CD8-positive, alpha-beta memory T cell (primary cell): ENCODE data around the gene SLC25A45. TPM values are rescaled to one million over a fixed set of nuclear protein-coding genes. Genes with fewer than 3 reads are reported as not detected.
A peak's percentile ranks its signal among the peaks of the same experiment; 100 is the strongest.

Source experiments
- CTCF ChIA-PET: fragments of 350-600 bp; sonication (Branson Sonifier 250); formaldehyde crosslinking; loops from one replicate; lab custom pipeline; 2021; ENCODE audit warnings: antibody characterized with exemption; lab: Charles Lee
- POLR2A ChIA-PET: fragments of 350-600 bp; sonication (Branson Sonifier 250); formaldehyde crosslinking; loops from one replicate; lab custom pipeline; 2021; ENCODE audit warnings: antibody characterized with exemption; lab: Charles Lee
- DNase-seq, 5 donors: peaks; one replicate each; pipeline versions ENCODE4 v3.0.0 to v3.0.0-alpha.2; 2020 to 2022; ENCODE audit warnings: mixed read lengths in 1 of 5
- H3K27ac ChIP-seq: one replicate; pipeline ENCODE4 v1.7.0; 2013; ENCODE audit warnings: low read depth, mild to moderate bottlenecking, low read length, moderate library complexity
- H3K27me3 ChIP-seq: 2 replicates; pipeline ENCODE4 v1.7.0; 2013; ENCODE audit warnings: low read length, mild to moderate bottlenecking; ENCODE audit not compliant: insufficient read depth, poor library complexity, severe bottlenecking
- H3K36me3 ChIP-seq: 2 replicates; pipeline ENCODE4 v1.7.0; 2013; ENCODE audit warnings: mild to moderate bottlenecking, low read length, moderate library complexity; ENCODE audit not compliant: insufficient read depth
- H3K4me1 ChIP-seq: 2 replicates; pipeline ENCODE4 v1.7.0; 2013; ENCODE audit warnings: mild to moderate bottlenecking, low read length, moderate library complexity; ENCODE audit not compliant: insufficient read depth
- H3K4me3 ChIP-seq: 2 replicates; pipeline ENCODE4 v1.7.0; 2013; ENCODE audit warnings: mild to moderate bottlenecking, low read length
- H3K9me3 ChIP-seq: 2 replicates; pipeline ENCODE4 v1.7.0; 2013; ENCODE audit warnings: mild to moderate bottlenecking, low read length
- H3K27ac Mint-ChIP-seq, 8 donors: one replicate each; pipeline ENCODE4 v1.8.0; 2020 to 2021; ENCODE audit warnings: mixed read lengths in 8 of 8, mild to moderate bottlenecking in 6 of 8, inconsistent platforms in 3 of 8, moderate library complexity in 3 of 8
- H3K27me3 Mint-ChIP-seq, 2 donors: one replicate each; pipeline ENCODE4 v1.8.0; 2020 to 2021; ENCODE audit warnings: mixed read lengths in 2 of 2, mild to moderate bottlenecking in 1 of 2, moderate library complexity in 1 of 2
- H3K36me3 Mint-ChIP-seq, 3 donors: one replicate each; pipeline ENCODE4 v1.8.0; 2020 to 2021; ENCODE audit warnings: mixed read lengths in 3 of 3, inconsistent platforms in 1 of 3, mild to moderate bottlenecking in 1 of 3
- H3K4me1 Mint-ChIP-seq, 3 donors: one replicate each; pipeline ENCODE4 v1.8.0; 2020 to 2021; ENCODE audit warnings: mixed read lengths in 3 of 3, inconsistent platforms in 1 of 3, mild to moderate bottlenecking in 1 of 3
- H3K4me3 Mint-ChIP-seq, 7 donors: one replicate each; pipeline ENCODE4 v1.8.0; 2020 to 2021; ENCODE audit warnings: mixed read lengths in 7 of 7, mild to moderate bottlenecking in 6 of 7, moderate library complexity in 4 of 7, inconsistent platforms in 2 of 7
- H3K9me3 Mint-ChIP-seq, 5 donors: one replicate each; pipeline ENCODE4 v1.8.0; 2020 to 2022; ENCODE audit warnings: mixed read lengths in 5 of 5, mild to moderate bottlenecking in 3 of 5, moderate library complexity in 2 of 5, inconsistent platforms in 1 of 5
- polyA plus RNA-seq: library from polyadenylated mRNA; unstranded; fragments of 300-500 nt; fragmentation: Illumina TruSeq; gene quantifications from one replicate; pipeline ENCODE4 v1.2.3, GENCODE V29; 2021
- total RNA-seq, 2 experiments: library from RNA; stranded (reverse); gene quantifications; one replicate each; pipeline ENCODE4 v1.2.3, GENCODE V29; 2021

Gene SLC25A45, protein sequence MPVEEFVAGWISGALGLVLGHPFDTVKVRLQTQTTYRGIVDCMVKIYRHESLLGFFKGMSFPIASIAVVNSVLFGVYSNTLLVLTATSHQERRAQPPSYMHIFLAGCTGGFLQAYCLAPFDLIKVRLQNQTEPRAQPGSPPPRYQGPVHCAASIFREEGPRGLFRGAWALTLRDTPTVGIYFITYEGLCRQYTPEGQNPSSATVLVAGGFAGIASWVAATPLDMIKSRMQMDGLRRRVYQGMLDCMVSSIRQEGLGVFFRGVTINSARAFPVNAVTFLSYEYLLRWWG
- total RNA-seq (10 to 100 TPM; 13.3 to 13.8 TPM), polyA plus RNA-seq (14.6 TPM)

DNA sequence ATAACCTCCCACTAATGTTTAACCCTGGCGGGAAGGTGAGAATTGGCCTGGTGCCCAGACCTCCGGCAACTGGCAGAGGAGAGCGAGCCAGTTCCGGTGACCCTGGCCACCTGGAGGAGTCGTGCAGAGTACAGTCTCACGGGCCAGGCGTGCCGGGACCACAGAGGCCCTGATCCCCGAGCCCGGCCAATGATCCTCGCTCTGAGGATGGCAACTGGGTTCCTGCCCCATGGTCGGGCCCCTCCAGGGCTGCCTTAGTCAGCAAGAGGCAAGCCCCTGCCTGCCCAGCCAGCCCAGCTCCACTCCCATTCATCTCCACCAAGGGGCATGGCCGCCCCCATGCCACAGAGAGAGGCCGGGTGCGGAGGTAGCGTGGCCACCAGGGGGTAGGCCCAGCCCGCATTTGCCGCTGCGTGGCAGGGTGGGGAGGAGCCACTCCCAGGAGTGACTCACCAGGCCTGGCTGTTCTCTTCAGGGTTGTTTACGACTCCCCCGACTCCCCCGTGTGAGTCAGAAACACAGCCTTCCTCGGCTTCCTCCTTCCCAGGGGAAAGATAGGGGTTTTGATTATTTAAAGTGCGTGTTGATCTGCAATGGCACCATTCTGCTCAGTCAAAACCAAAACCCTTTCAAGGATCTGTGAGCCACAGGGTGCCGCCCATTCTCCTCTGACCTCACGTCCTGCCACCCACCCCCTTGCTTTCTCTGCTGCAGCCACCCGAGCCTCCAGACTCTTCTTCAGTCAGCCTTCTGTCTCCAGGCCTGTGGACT lies at the start of gene SLC25A45:
Gene SLC25A45, minus strand, starts transcription at position 614 of the 771 bp plus-strand sequence. CDS start 695 bp downstream, outside the sequence.
- Histone ChIP-seq H3K4me3 (peak within 1 kb of the TSS; percentile 91), H3K27me3 (no peaks in the 10 kb centered on the region), H3K9me3 (no peaks in the 10 kb centered on the region), H3K36me3 (no peaks in the 10 kb centered on the region), H3K27ac (peak within 1 kb of the TSS; percentile 96), H3K4me1 (peaks cover 54% of the 10 kb centered on the region)
- peaks cover 45 to 61% (median 47%) of the 10 kb centered on the region in 3 donors for H3K4me1 Mint-ChIP-seq
- peak within 1 kb of the TSS; percentile 83 to 94 (median 91) for H3K4me3 Mint-ChIP-seq
- no peaks in the 10 kb centered on the region for H3K27me3 Mint-ChIP-seq
- POLR2A ChIA-PET: interaction anchor here (1.2 to 4.9 kb wide), 6 partner anchors 36 to 126 kb away, joined by 3 to 56 read pairs (median 10); partner anchors contain the start of gene MALAT1
- DNase-seq: peak; percentile 84 to 96 (median 87)
- CTCF ChIA-PET: interaction anchor here (0.6 to 8.0 kb wide), 18 partner anchors 9 to 449 kb away, joined by 3 to 54 read pairs (median 3); partner anchors contain the start of genes MALAT1 and SAC3D1
- H3K36me3 Mint-ChIP-seq: peaks cover 0 to 15% (median 0%) of the 10 kb centered on the region in 3 donors
- H3K27ac Mint-ChIP-seq: peak within 1 kb of the TSS; percentile 97 to 100 (median 99)
- H3K9me3 Mint-ChIP-seq: no peaks in the 10 kb centered on the region

GRCh38 chr11:65431451-65432099 lies 49.1 kb upstream of the SLC25A45 start:
- Histone ChIP-seq H3K27me3 (no peaks in the 10 kb centered on the region), H3K4me1 (peaks cover 74% of the 10 kb centered on the region), H3K36me3 (peaks cover 8% of the 10 kb centered on the region), H3K27ac (peak overlapping the region; percentile 55), H3K9me3 (no peaks in the 10 kb centered on the region), H3K4me3 (no peak overlapping the region)
- H3K4me1 Mint-ChIP-seq: peaks cover 90 to 98% (median 98%) of the 10 kb centered on the region in 3 donors
- H3K27ac Mint-ChIP-seq: peak overlapping the region in 7 of 8 donors; percentile 87 to 98 (median 91)
- ChIA-PET CTCF (interaction anchor here (0.9 to 1.5 kb wide), 4 partner anchors 15 to 77 kb away, joined by 3 to 19 read pairs (median 4); no protein-coding TSS in a partner anchor), POLR2A (interaction anchor here (0.5 to 1.5 kb wide), 5 partner anchors 9 to 71 kb away, joined by 3 to 16 read pairs (median 7); partner anchors contain the start of gene NEAT1)
- peaks cover 11 to 55% (median 12%) of the 10 kb centered on the region in 3 donors for H3K36me3 Mint-ChIP-seq
- H3K9me3 Mint-ChIP-seq: no peaks in the 10 kb centered on the region
- peak overlapping the region; percentile 44 to 72 (median 61) for H3K4me3 Mint-ChIP-seq
- DNase-seq: peak in 3 of 5 donors; percentile 72 to 81 (median 78)
- no peaks in the 10 kb centered on the region for H3K27me3 Mint-ChIP-seq

- Histone ChIP-seq H3K4me1 (peaks cover 76% of the 10 kb centered on the region), H3K9me3 (no peaks in the 10 kb centered on the region), H3K27me3 (no peaks in the 10 kb centered on the region), H3K36me3 (peaks cover 7% of the 10 kb centered on the region), H3K4me3 (peak overlapping the region; percentile 51), H3K27ac (peak overlapping the region; percentile 55)
- Mint-ChIP-seq H3K9me3 (no peaks in the 10 kb centered on the region), H3K4me3 (peak overlapping the region; percentile 93 to 97 (median 94)), H3K27ac (peak overlapping the region; percentile 94 to 100 (median 97)), H3K36me3 (peaks cover 17 to 54% (median 21%) of the 10 kb centered on the region in 3 donors), H3K27me3 (peaks cover 0 to 3% of the 10 kb centered on the region in 2 donors), H3K4me1 (peaks cover 87 to 99% (median 96%) of the 10 kb centered on the region in 3 donors)
- peak in 2 of 5 donors; percentile 47 to 48 for DNase-seq
- CTCF ChIA-PET: interaction anchor here (1.0 to 2.2 kb wide), 5 partner anchors 14 to 73 kb away, joined by 3 to 15 read pairs (median 6); partner anchors contain the start of gene MALAT1
- POLR2A ChIA-PET: interaction anchor here (0.6 to 20.1 kb wide), 6 partner anchors 9 to 73 kb away, joined by 5 to 1366 read pairs (median 10); partner anchors contain the start of gene MALAT1
Observed at GRCh38 chr11:65430406-65431217, 48.2 kb upstream of the SLC25A45 start.

- Histone ChIP-seq H3K27me3 (no peaks in the 10 kb centered on the region), H3K27ac (peak overlapping the region; percentile 55), H3K36me3 (no peaks in the 10 kb centered on the region), H3K9me3 (no peaks in the 10 kb centered on the region), H3K4me1 (peaks cover 76% of the 10 kb centered on the region), H3K4me3 (peak overlapping the region; percentile 51)
- H3K4me3 Mint-ChIP-seq: peak overlapping the region; percentile 93 to 97 (median 94)
- CTCF ChIA-PET: interaction anchor here (1.0 to 2.2 kb wide), 6 partner anchors 11 to 74 kb away, joined by 3 to 15 read pairs (median 5); partner anchors contain the start of gene MALAT1
- POLR2A ChIA-PET: interaction anchor here (0.6 to 20.1 kb wide), 7 partner anchors 9 to 74 kb away, joined by 3 to 1366 read pairs (median 9); partner anchors contain the start of gene MALAT1
- H3K27me3 Mint-ChIP-seq: peaks cover 0 to 3% of the 10 kb centered on the region in 2 donors
- no peaks in the 10 kb centered on the region for H3K9me3 Mint-ChIP-seq
- peaks cover 18 to 53% (median 20%) of the 10 kb centered on the region in 3 donors for H3K36me3 Mint-ChIP-seq
- peak overlapping the region; percentile 94 to 100 (median 97) for H3K27ac Mint-ChIP-seq
- H3K4me1 Mint-ChIP-seq: peaks cover 82 to 92% (median 91%) of the 10 kb centered on the region in 3 donors
- peak in 2 of 5 donors; percentile 54 to 71 for DNase-seq
Observed at GRCh38 chr11:65429724-65430405, 47.4 kb upstream of the SLC25A45 start.

DNA sequence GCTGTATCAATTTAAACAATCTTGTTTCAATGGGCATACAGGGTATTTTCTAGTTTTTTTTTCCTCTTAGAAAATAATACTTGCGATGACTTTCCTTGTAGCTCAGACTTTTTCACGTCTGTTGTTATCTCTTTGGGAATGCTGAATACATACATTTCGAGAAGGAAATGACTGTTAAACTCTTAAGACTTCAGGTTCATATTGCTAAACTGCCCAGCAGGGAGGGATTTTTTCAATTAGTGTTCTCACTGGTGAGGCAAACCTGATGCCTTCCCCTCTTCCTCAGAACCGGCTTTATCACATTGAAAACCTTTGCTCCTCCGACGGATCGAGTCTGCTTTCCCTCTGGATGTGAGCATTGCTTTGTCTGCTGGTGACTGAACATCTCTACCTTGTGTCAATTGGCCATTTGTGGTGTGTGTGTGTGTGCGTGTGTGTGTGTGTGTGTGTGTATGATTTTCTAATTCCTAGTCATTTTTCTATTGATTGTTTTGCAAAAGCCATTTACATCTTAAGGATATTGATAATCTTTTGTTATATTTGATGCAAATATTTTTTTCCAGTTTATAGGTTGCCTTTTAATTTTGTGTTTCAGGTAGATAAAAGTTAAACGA lies 46.7 kb upstream of the SLC25A45 start:
- ChIA-PET POLR2A (interaction anchor here (1.5 to 20.1 kb wide), 3 partner anchors 9 to 74 kb away, joined by 9 to 1366 read pairs (median 23); partner anchors contain the start of gene MALAT1), CTCF (interaction anchor here (0.7 to 2.2 kb wide), 5 partner anchors 9 to 68 kb away, joined by 3 to 15 read pairs (median 4); no protein-coding TSS in a partner anchor)
- peaks cover 0 to 3% of the 10 kb centered on the region in 2 donors for H3K27me3 Mint-ChIP-seq
- Histone ChIP-seq H3K4me3 (peak overlapping the region; percentile 51), H3K9me3 (no peaks in the 10 kb centered on the region), H3K4me1 (peaks cover 73% of the 10 kb centered on the region), H3K27me3 (no peaks in the 10 kb centered on the region), H3K27ac (peak overlapping the region; percentile 98), H3K36me3 (no peaks in the 10 kb centered on the region)
- H3K4me1 Mint-ChIP-seq: peaks cover 76 to 85% (median 84%) of the 10 kb centered on the region in 3 donors
- peak in 2 of 5 donors; percentile 10 to 42 for DNase-seq
- peaks cover 20 to 53% (median 23%) of the 10 kb centered on the region in 3 donors for H3K36me3 Mint-ChIP-seq
- H3K9me3 Mint-ChIP-seq: no peaks in the 10 kb centered on the region
- H3K27ac Mint-ChIP-seq: peak overlapping the region; percentile 94 to 100 (median 97)
- H3K4me3 Mint-ChIP-seq: peak overlapping the region; percentile 93 to 97 (median 94)
